ENCODE measurements around the gene FOXD4L6.
"Not testable (repeated sequence)": the region's sequence is repeated elsewhere in the genome, so short reads cannot be mapped to it uniquely, and the experiment has no call there.

Gene FOXD4L6

GRCh38 chr9:41100508-41100907 is 28.0 kb downstream of the FOXD4L6 start:
- not testable (repeated sequence) for DNase-seq (ENCODE audit: low read depth, low spot score)

- DNase-seq (ENCODE audit: low read depth, low spot score): not testable (repeated sequence)
Measured at GRCh38 chr9:41098759-41099158, 29.7 kb downstream of the FOXD4L6 start.

- not testable (repeated sequence) for DNase-seq (ENCODE audit: low read depth, low spot score)
Measured at GRCh38 chr9:41095060-41095459, 33.4 kb downstream of the FOXD4L6 start.

- DNase-seq (ENCODE audit: low read depth, low spot score): not testable (repeated sequence)
Measured at GRCh38 chr9:41094010-41094773, 34.3 kb downstream of the FOXD4L6 start.

GRCh38 chr9:41090922-41091321 is 37.6 kb downstream of the FOXD4L6 start:
- not testable (repeated sequence) for DNase-seq (ENCODE audit: low read depth, low spot score)

GRCh38 chr9:41090386-41090785 is 38.1 kb downstream of the FOXD4L6 start:
- DNase-seq (ENCODE audit: low read depth, low spot score): not testable (repeated sequence)

GRCh38 chr9:41088450-41089059 is 39.9 kb downstream of the FOXD4L6 start:
- not testable (repeated sequence) for DNase-seq (ENCODE audit: low read depth, low spot score)

GRCh38 chr9:41087929-41088328 is 40.6 kb downstream of the FOXD4L6 start:
- DNase-seq (ENCODE audit: low read depth, low spot score): not testable (repeated sequence)

- DNase-seq (ENCODE audit: low read depth, low spot score): not testable (repeated sequence)
Measured at GRCh38 chr9:41087157-41087780, 41.2 kb downstream of the FOXD4L6 start.

- DNase-seq (ENCODE audit: low read depth, low spot score): not testable (repeated sequence)
Measured at GRCh38 chr9:41086685-41087084, 41.8 kb downstream of the FOXD4L6 start.

- DNase-seq (ENCODE audit: low read depth, low spot score): not testable (repeated sequence)
Measured at GRCh38 chr9:41086215-41086614, 42.3 kb downstream of the FOXD4L6 start.

GRCh38 chr9:41082358-41082757 is 46.1 kb downstream of the FOXD4L6 start:
- not testable (repeated sequence) for DNase-seq (ENCODE audit: low read depth, low spot score)

- DNase-seq (ENCODE audit: low read depth, low spot score): not testable (repeated sequence)
Measured at GRCh38 chr9:41079464-41079863, 49.0 kb downstream of the FOXD4L6 start.

GRCh38 chr9:41077586-41077985 is 50.9 kb downstream of the FOXD4L6 start:
- not testable (repeated sequence) for DNase-seq (ENCODE audit: low read depth, low spot score)
